IPS-18c (cell line): ENCODE results near the gene GOLGA8J.
"Not testable (repeated sequence)": the region's sequence is repeated elsewhere in the genome, so short reads cannot be mapped to it uniquely, and the experiment has no call there.

Source experiments
- H3K4me3 ChIP-seq: 2 replicates; pipeline ENCODE4 v1.7.0; 2013; ENCODE audit warnings: low read depth, mild to moderate bottlenecking, low read length, moderate library complexity; ENCODE audit not compliant: insufficient read depth
- H3K9me3 ChIP-seq: one replicate; pipeline ENCODE4 v1.6.1; 2013; ENCODE audit warnings: mild to moderate bottlenecking, low read length, moderate library complexity; ENCODE audit not compliant: control insufficient read depth, insufficient read depth

Gene GOLGA8J, protein sequence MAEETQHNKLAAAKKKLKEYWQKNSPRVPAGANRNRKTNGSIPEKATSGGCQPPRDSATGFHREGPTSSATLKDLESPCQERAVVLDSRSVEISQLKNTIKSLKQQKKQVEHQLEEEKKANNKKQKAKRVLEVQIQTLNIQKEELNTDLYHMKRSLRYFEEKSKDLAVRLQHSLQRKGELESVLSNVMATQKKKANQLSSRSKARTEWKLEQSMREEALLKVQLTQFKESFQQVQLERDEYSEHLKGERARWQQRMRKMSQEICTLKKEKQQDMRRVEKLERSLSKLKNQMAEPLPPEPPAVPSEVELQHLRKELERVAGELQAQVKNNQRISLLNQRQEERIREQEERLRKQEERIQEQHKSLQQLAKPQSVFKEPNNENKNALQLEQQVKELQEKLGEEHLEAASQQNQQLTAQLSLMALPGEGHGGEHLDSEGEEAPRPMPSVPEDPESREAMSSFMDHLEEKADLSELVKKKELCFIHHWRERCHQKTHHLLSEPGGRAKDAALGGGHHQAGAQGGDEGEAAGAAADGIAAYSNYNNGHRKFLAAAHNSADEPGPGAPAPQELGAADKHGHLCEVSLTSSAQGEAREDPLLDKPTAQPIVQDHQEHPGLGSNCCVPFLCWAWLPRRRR

DNA sequence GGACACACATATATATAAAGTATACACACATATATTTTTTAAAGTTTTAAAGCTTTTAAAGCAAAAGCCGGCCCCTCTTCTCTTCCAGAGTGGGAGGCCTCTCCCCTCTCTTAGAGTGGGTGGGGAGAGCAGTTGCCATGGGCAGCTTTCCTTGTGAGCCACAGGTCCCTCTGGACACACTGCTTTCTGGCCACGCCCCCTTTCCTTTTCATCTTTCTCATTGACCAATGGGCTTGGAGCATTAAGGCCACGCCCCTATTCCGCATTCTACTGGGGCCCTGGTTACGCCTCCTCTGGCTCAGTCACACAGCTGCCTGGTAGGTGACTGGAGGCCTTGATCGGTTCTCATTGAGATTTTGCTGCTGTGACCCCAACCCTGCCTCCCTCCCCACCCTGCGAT, at the start of gene GOLGA8J:
Gene GOLGA8J, plus strand, starts transcription at position 301 of the 400 bp plus-strand sequence. Its CDS starts 98 bp downstream, at position 399.
- not testable (repeated sequence) for H3K9me3 ChIP-seq, H3K4me3 ChIP-seq

DNA sequence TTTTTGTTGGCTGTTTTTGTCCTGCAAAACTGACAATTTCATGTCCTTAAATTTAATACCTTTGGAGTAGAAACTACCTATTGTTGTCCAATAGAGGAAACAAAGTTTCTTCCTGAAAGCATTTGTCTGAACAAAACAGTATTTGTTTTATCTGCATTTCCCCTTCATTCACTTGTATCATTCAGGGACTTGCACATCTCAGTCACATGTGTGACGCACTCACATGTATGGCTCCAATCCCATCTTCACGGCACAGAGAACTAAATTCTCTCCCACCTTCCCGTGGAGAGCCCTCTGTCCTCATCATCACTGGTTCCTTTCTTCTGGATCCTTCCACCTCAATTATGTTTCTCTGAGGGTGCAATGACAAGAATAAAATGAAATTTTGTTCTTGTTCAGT, 49.5 kb upstream of the GOLGA8J start:
- Histone ChIP-seq H3K4me3 (no peak overlapping the region), H3K9me3 (no peaks in the 10 kb centered on the region)

DNA sequence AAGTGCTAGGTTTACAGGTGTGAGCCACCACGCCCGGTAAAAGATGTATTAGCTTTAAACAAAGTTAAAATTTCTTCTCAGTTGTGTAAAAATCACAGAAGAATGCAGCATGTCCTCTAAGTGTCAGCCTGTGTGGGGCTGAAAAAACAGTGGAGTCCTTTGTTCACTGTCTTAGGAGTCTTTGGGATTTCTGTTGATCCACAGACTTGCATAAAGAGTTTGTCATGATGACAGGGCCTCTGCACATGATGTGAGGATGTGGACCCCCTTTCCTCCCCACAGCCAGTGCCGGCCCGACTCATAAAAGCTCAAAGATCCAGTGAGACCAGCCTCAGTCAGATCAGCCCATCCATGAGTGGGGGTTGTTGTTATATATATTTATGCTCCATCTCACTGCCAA, 49.0 kb upstream of the GOLGA8J start:
- no peak overlapping the region for H3K4me3 ChIP-seq
- H3K9me3 ChIP-seq = no peaks in the 10 kb centered on the region

DNA sequence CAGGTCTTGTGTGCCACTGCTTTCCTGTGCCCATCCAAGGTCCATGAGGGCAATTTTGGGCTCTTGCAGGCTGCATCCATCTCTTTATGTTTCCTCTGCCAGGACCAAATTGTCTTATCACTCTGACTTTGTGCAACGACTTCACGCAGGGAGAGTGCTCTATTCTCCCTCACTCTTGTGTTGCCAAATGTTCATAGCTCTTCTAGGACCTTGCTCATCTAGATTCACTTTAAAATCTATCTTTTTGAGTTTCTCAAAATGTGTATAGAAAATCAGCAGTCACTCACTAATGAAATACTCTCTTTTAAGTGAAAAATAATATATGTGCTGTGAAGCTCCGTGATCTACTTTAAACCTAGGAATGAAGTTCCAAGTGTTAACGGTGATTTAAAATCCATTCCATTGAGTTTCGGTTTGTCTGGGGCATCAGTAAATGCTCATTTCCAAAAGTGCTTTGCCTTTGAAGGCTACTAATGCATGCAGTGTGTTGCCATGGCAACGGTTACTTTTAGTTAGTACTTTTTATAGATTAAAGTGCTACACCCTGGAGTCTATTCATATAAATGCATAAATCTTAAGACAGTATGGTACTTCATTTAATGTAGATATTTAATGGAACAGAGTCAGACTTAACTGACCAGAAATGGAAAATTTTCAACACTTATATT, 46.6 kb upstream of the GOLGA8J start:
- Histone ChIP-seq H3K4me3 (no peak overlapping the region), H3K9me3 (no peaks in the 10 kb centered on the region)

DNA sequence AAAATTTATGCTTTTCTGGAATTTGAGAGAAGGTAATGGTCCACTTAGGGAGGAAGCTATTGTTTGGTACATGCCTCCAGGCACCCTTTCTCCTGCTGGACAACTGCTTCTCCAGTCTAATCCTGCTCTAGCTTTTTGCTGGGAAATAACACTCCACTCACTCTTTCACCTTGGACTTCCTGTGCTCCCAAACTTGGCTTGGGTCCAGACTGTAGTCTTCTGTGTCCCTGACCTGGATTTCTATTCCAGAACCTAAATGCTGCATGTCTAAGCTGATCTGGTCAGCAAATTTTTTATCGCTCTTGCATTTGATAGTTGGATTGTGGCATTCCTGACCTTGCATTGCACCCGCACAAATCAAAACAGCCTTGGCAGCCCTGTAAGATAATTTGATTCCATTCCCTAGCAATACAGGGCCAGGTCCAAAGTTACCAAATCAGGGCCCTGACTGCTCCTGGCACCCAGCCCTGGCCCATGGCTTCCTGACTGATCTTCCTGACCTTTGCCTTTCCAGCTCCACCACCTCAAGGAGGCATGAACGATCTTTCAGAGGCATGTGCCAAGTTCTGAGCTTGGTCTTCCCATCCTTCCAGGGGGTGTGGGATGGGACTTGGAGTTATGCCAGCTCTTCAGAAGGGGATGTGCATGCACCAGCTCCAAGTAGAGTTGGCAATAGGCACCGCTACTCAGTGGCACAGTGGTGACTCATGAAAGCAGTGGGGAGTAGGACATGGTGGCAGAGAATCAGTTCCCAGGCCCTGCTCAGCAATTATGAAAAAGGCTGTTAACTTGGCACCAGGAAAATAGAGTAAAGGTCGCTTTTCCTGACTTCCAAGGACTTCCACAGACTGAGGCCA, 43.9 kb upstream of the GOLGA8J start:
- H3K9me3 ChIP-seq = no peaks in the 10 kb centered on the region
- H3K4me3 ChIP-seq = no peak overlapping the region

DNA sequence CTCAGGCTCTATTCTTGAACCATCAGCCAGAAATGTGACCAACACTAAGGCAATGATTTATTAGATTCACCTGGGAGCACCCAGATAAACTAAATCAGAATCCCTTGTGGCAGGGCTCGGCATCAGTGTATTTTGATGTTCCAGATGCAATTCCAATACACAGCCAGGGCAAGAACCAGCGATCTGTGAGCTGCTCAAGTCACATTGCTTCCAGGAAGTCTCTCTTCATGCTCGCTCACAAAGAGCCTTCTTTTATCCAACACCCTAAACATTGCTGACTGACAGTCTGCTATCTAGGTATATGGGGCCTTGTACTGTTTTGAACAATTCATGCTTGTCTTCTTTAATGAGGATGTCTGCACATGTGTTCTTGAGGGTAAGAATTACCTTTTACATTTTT, 40.9 kb upstream of the GOLGA8J start:
- H3K4me3 ChIP-seq = no peak overlapping the region
- no peaks in the 10 kb centered on the region for H3K9me3 ChIP-seq

DNA sequence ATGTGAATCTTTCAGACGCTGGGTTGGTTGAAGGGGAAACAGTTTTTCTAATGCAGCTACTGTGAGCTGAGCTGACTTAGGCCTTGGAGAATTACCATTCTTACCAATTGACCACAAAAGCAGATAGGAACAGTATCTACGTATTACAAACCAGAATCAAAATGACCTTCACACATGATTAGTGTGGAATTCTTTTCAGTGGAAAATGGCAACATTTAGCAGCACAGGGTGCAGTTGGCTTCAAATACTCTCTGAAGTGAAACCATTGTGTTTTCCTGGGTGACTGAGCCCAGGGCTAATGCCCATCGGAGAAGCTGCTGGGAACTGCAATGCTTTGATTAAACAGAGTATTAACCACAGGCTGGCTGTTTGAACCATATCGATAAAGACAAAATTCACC, 40.2 kb upstream of the GOLGA8J start:
- H3K9me3 ChIP-seq = no peaks in the 10 kb centered on the region

DNA sequence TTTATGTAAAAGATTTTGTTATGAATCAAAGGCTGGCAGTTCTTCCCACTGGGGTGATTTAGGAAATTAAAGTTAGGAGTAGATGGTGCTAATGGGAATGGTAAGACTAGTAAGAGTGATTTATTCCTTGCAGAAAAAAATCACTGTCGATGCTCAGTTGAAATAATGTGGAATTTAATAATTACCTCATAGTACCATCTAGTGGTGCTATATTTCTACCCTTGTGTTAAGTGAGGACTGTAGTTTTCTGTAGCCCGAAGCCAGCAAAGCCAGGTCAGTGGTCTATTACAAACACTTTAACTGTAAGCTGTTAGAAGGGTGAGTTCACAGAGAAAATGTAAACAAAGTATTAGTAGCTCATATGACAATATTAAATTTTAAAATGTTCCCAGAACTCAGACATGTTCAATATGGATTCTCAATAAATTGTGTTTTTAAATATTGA, 39.5 kb upstream of the GOLGA8J start:
- Histone ChIP-seq H3K4me3 (no peak overlapping the region), H3K9me3 (no peaks in the 10 kb centered on the region)

More for the DNA sequence above, 40.2 kb upstream of the GOLGA8J start:
- no peak overlapping the region for H3K4me3 ChIP-seq

DNA sequence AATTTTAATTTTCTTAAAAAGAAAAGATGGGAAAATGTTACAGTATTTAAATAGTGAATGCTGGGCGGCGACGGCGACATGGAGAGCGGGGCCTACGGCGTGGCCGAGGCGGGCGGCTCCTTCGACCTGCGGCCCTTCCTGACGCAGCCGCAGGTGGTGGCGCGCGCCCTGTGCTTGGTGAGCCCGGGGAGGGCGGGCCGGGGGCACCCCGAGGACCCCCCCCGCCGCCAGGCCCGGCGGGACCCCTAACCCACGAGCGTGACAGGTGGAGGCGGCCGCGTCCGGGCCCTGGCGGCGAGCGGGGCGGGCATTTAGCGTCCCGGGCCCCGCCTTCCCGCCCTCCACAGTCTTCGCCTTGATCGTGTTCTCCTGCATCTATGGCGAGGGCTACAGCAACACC, 38.4 kb upstream of the GOLGA8J start:
- H3K4me3 ChIP-seq = no peak overlapping the region

DNA sequence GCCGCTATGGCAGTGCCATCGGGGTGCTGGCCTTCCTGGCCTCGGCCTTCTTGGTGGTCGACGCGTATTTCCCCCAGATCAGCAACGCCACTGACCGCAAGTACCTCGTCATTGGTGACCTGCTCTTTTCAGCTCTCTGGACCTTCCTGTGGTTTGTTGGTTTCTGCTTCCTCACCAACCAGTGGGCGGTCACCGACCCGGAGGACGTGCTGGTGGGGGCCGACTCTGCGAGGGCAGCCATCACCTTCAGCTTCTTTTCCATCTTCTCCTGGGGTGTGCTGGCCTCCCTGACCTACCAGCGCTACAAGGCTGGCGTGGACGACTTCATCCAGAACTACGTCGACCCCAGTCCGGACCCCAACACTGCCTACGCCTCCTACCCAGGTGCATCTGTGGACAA, 37.9 kb upstream of the GOLGA8J start:
- H3K4me3 ChIP-seq, H3K9me3 ChIP-seq: not testable (repeated sequence)

More for the DNA sequence above, 38.4 kb upstream of the GOLGA8J start:
- no peaks in the 10 kb centered on the region for H3K9me3 ChIP-seq

DNA sequence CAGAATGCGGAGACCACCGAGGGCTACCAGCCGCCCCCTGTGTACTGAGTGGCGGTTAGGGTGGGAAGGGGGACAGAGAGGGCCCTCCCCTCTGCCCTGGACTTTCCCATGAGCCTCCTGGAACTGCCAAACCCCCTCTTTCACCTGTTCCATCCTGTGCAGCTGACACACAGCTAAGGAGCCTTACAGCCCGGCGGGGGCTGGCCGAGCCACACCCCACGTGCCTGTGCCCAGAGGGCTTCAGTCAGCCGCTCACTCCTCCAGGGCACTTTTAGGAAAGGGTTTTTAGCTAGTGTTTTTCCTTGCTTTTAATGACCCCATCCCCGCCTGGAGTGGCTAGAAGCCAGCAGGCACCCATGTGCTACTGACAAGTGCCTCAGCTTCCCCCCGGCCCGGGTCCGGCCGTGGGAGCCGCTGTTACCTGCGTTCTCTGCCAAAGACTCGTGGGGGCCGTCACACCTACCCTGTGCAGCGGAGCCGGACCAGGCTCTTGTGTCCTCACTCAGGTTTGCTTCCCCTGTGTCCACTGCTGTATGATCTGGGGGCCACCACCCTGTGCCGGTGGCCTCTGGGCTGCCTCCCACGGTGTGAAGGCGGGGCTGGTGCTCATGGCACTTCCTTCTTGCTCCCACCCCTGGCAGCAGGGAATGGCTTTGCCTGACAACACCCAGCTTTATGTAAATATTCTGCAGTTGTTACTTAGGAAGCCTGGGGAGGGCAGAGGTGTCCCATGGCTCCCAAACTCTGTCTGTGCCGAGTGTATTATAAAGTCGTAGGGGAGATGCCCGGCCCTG, 37.3 kb upstream of the GOLGA8J start:
- H3K4me3 ChIP-seq, H3K9me3 ChIP-seq: not testable (repeated sequence)

DNA sequence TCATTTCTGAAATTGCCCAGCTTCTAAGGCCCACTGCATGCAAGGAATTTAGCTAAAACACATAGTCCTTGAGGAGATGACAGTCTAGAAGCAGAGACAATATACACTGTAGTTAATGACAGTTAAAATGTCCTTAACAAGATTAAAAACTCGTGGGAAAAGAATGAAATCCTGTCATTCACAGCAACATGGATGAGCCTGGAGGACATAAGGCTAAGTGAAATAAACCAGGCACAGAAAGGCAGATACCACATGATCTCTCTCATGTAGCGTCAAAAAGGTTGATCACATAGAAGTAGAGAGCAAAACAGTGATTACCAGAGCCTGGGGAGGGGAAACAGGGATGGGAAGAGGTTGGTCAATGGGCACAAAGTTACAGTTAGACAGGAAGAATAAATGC, 36.3 kb upstream of the GOLGA8J start:
- H3K4me3 ChIP-seq = no peak overlapping the region
- no peaks in the 10 kb centered on the region for H3K9me3 ChIP-seq

DNA sequence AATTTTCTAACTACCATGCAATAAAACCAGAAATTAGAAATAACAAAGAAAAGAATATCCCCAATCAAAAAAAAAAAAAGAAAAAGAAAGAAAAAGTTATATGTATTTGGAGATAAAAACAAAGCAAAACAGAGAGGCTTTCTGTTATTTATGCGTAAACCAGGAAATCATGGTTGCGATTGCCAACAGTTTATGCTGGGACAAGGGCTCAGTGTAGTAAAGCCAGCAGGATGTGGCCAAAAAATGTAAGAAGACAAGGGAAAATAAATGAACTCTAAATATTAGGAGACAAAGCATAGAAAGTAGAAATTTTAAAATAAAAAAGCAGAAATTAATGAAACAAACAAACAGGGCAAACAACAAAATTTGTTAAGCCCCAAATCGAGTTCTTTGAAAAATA, 27.2 kb upstream of the GOLGA8J start:
- H3K9me3 ChIP-seq = no peaks in the 10 kb centered on the region
- no peak overlapping the region for H3K4me3 ChIP-seq

DNA sequence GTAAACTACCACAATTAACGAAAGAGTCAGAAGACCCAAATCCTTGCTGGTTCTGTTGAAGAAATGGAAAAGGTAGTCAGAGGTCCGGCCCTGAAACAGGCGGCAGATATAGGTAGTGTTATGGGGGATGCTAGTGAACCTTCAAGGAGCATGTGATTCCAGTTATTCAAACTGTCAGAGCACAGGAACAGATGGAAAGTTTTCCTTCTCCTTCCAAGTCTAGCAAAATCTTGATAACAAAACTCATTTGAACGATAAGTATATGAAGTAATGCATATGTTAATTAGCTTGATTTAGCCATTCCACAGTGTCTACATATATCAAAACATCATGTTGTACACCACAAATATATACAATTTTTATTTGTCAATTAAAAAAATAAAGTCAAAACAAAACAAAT, 26.6 kb upstream of the GOLGA8J start:
- no peak overlapping the region for H3K4me3 ChIP-seq
- no peaks in the 10 kb centered on the region for H3K9me3 ChIP-seq

DNA sequence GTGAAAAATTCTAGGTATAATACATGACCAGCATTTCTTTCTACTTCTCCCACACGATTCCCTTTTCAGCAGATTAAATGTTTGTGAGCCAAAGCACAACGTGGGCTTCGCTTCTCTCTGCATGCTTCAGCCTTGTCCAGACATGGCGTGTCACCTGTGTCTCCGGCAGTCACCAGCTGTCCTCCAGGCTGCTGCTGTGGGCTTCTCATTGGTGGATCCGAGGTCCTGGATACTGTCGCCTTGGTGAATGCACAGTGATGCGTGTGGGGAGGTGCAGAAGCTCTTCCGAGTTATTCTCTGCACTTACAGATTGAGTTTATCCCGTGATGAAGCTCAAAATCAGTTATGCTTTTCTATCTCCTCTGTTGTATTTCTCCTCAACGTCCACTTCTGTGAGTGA, 23.0 kb upstream of the GOLGA8J start:
- Histone ChIP-seq H3K4me3 (no peak overlapping the region), H3K9me3 (no peaks in the 10 kb centered on the region)

DNA sequence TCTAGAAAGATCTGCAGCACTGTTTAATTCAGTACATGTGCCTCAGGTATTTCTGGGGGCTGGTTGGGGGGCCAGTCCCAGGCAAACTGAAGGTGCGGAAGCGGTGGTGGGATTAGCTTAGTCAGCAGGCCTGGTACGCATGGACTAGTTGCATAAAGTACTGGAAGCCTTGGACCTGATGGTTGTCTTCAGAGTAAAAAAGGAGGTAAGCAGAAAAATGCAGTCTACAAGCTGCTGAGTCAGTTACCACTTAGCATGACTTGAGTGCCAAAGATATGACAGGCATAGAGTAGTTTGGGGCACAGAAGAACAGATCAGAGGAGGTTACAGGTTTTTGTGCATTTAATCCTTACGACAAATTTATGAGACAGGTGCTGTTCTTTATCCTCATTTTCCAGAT, 19.9 kb upstream of the GOLGA8J start:
- H3K9me3 ChIP-seq = no peaks in the 10 kb centered on the region
- H3K4me3 ChIP-seq = no peak overlapping the region
